NB4 (cell line): ENCODE measurements around the gene RNASE7.
"Not testable (repeated sequence)": the region's sequence is repeated elsewhere in the genome, so short reads cannot be mapped to it uniquely, and the experiment has no call there.

Source experiments
- DNase-seq: peaks from one replicate; pipeline ENCODE4 v3.0.0; 2010; ENCODE audit warnings: low read depth
- H3K4me3 ChIP-seq: one replicate; pipeline ENCODE4 v1.5.1; 2011; ENCODE audit warnings: mild to moderate bottlenecking, low read depth, low read length, moderate library complexity
- CTCF ChIP-seq: IDR thresholded peaks from one replicate; pipeline ENCODE4 v1.5.1; 2012; ENCODE audit warnings: low read depth, low read length
- MAX ChIP-seq: IDR thresholded peaks from 2 replicates; pipeline ENCODE4 v1.6.1; 2011; ENCODE audit warnings: low read depth, low read length
- MYC ChIP-seq: IDR thresholded peaks from 2 replicates; pipeline ENCODE4 v1.6.1; 2011; ENCODE audit warnings: low read depth, low read length
- POLR2A ChIP-seq: IDR thresholded peaks from 2 replicates; pipeline ENCODE4 v1.6.1; 2011; ENCODE audit warnings: mild to moderate bottlenecking; ENCODE audit not compliant: insufficient read length; ENCODE audit errors: extremely low read depth

Gene RNASE7

GRCh38 chr14:21038441-21039422 is 3.4 kb upstream of the RNASE7 start:
- no peak overlapping the region for H3K4me3 ChIP-seq
- TF ChIP-seq MAX = no peak
- no peak for TF ChIP-seq POLR2A
- TF ChIP-seq CTCF = no peak
- no peak for TF ChIP-seq MYC
- no peak for DNase-seq

- TF ChIP-seq POLR2A (no peak), CTCF (peak; percentile 52), MAX (0 out of 2 replicates have a peak, but pooled peaks have one; percentile 30), MYC (0 out of 2 replicates have a peak, but pooled peaks have one; percentile 22)
- DNase-seq = peak; percentile 66
- no peak overlapping the region for H3K4me3 ChIP-seq
Measured at GRCh38 chr14:21039585-21040369, 2.4 kb upstream of the RNASE7 start.

- DNase-seq = no peak
- H3K4me3 ChIP-seq = no peak overlapping the region
- no peak for TF ChIP-seq CTCF
- TF ChIP-seq MAX = no peak
- no peak for TF ChIP-seq MYC
- TF ChIP-seq POLR2A = no peak
Measured at GRCh38 chr14:21040370-21040925, 1.7 kb upstream of the RNASE7 start.

- DNase-seq, H3K4me3 ChIP-seq: not testable (repeated sequence)
Measured at GRCh38 chr14:21040941-21041340, 1.2 kb upstream of the RNASE7 start.

GRCh38 chr14:21042918-21043317 is 756 bp downstream of the RNASE7 start:
- H3K4me3 ChIP-seq = no peak overlapping the region
- TF ChIP-seq POLR2A (no peak), MAX (no peak), CTCF (no peak), MYC (no peak)
- DNase-seq = no peak
